GM08714 (cell line): ENCODE data around the gene ZSCAN2.

ENCODE experiments used
- H3K4me3 ChIP-seq: fragments of 200-500 bp; sonication (Bioruptor generic); 2 replicates; pipeline ENCODE4 v1.5.1; 2014; ENCODE audit warnings: mild to moderate bottlenecking, low read length, inconsistent platforms
- ZNF274 ChIP-seq: IDR thresholded peaks from 2 replicates; pipeline ENCODE4 v1.6.1; 2012; ENCODE audit warnings: mild to moderate bottlenecking, low read depth, low read length

ZSCAN2 gene

GRCh38 chr15:84643838-84644237, 43.0 kb downstream of the ZSCAN2 start:
- TF ChIP-seq ZNF274: no peak
- no peak overlapping the region for H3K4me3 ChIP-seq

- H3K4me3 ChIP-seq: no peak overlapping the region
- TF ChIP-seq ZNF274: no peak
These were observed 44.7 kb downstream of the ZSCAN2 start for GRCh38 chr15:84645496-84645895.

- no peak for TF ChIP-seq ZNF274
- no peak overlapping the region for H3K4me3 ChIP-seq
These were observed 45.2 kb downstream of the ZSCAN2 start for GRCh38 chr15:84645997-84646396.

- no peak overlapping the region for H3K4me3 ChIP-seq
- no peak for TF ChIP-seq ZNF274
These were observed 46.9 kb downstream of the ZSCAN2 start for GRCh38 chr15:84647726-84648125.

GRCh38 chr15:84648539-84648938, 47.7 kb downstream of the ZSCAN2 start:
- no peak for TF ChIP-seq ZNF274
- no peak overlapping the region for H3K4me3 ChIP-seq

- no peak overlapping the region for H3K4me3 ChIP-seq
These were observed 48.9 kb downstream of the ZSCAN2 start for GRCh38 chr15:84649706-84650105.

GRCh38 chr15:84653584-84653909, 52.7 kb downstream of the ZSCAN2 start:
- no peak for TF ChIP-seq ZNF274
- peak overlapping the region; percentile 92 for H3K4me3 ChIP-seq

More at GRCh38 chr15:84649706-84650105, 48.9 kb downstream of the ZSCAN2 start:
- no peak for TF ChIP-seq ZNF274

GRCh38 chr15:84653910-84654688, 53.3 kb downstream of the ZSCAN2 start, which contains the start of gene WDR73:
TSS of gene WDR73 (minus strand) at chr15:84654283. CDS start at chr15:84654274, 9 bp downstream.
- TF ChIP-seq ZNF274: no peak
- H3K4me3 ChIP-seq: peak within 1 kb of the TSS; percentile 92

GRCh38 chr15:84654689-84655453, 54.1 kb downstream of the ZSCAN2 start:
- TF ChIP-seq ZNF274: no peak
- peak overlapping the region; percentile 92 for H3K4me3 ChIP-seq

GRCh38 chr15:84656972-84657371, 56.2 kb downstream of the ZSCAN2 start:
- no peak for TF ChIP-seq ZNF274
- H3K4me3 ChIP-seq: no peak overlapping the region

- H3K4me3 ChIP-seq: peak overlapping the region; percentile 48; the same call in 1 of the 2 replicates
- no peak for TF ChIP-seq ZNF274
These were observed 56.9 kb downstream of the ZSCAN2 start for GRCh38 chr15:84657748-84658079.

- no peak for TF ChIP-seq ZNF274
- peak within 1 kb of the TSS; percentile 52; the same call in 1 of the 2 replicates for H3K4me3 ChIP-seq
These were observed 57.4 kb downstream of the ZSCAN2 start, which contains the start of gene NMB for GRCh38 chr15:84658080-84658787. TSS of gene NMB (minus strand) at chr15:84658199. CDS start at chr15:84658152, 47 bp downstream.

- no peak for TF ChIP-seq ZNF274
- H3K4me3 ChIP-seq: peak overlapping the region; percentile 52; the same call in 1 of the 2 replicates
These were observed 58.1 kb downstream of the ZSCAN2 start for GRCh38 chr15:84658788-84659411.
